Fibroblast of lung (primary cell): ENCODE data around the gene FGA.

Source experiments
- EZH2 ChIP-seq: IDR thresholded peaks from 2 replicates; pipeline ENCODE4 v1.5.1; 2012; ENCODE audit warnings: low read length, control low read depth, mild to moderate bottlenecking; ENCODE audit errors: missing control alignments
- TF ChIP-seq, protein P1 (sequence below), 2 donors: IDR thresholded peaks in 1 of 2; conservative IDR thresholded peaks in 1 of 2; 1 replicate in 1 of 2; 2 replicates in 1 of 2; pipeline ENCODE4 v1.5.1; 2011 to 2012; ENCODE audit warnings: low read length in 2 of 2, control low read depth in 1 of 2, inconsistent platforms in 1 of 2, low read depth in 1 of 2, mild to moderate bottlenecking in 1 of 2

- TF ChIP-seq, protein P1, sequence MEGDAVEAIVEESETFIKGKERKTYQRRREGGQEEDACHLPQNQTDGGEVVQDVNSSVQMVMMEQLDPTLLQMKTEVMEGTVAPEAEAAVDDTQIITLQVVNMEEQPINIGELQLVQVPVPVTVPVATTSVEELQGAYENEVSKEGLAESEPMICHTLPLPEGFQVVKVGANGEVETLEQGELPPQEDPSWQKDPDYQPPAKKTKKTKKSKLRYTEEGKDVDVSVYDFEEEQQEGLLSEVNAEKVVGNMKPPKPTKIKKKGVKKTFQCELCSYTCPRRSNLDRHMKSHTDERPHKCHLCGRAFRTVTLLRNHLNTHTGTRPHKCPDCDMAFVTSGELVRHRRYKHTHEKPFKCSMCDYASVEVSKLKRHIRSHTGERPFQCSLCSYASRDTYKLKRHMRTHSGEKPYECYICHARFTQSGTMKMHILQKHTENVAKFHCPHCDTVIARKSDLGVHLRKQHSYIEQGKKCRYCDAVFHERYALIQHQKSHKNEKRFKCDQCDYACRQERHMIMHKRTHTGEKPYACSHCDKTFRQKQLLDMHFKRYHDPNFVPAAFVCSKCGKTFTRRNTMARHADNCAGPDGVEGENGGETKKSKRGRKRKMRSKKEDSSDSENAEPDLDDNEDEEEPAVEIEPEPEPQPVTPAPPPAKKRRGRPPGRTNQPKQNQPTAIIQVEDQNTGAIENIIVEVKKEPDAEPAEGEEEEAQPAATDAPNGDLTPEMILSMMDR (conservative IDR thresholded peaks at IDR 0.05 in 1 of 2, IDR thresholded peaks at IDR 0.05 in 1 of 2; ENCODE audit: low read depth in 1 of 2, low read length in 2 of 2) = no peak
- no peak for TF ChIP-seq EZH2
Observed at GRCh38 chr4:154566639-154567204, 23.8 kb downstream of the FGA start.
